Hepatocyte (in vitro differentiated cells): ENCODE measurements around the gene RTN4R. TPM values are rescaled to one million over a fixed set of nuclear protein-coding genes. Genes with fewer than 3 reads are reported as not detected.
A peak's percentile ranks its signal among the peaks of the same experiment; 100 is the strongest.

Experiments used
- DNase-seq: peaks from one replicate; pipeline ENCODE4 v3.0.0-alpha.2; 2016; ENCODE audit warnings: low spot score
- H2AFZ ChIP-seq: fragments of 200-600 bp; sonication (generic); 2 replicates; pipeline ENCODE4 v1.6.0; 2016; ENCODE audit warnings: antibody characterized with exemption, mild to moderate bottlenecking
- H3K27ac ChIP-seq: fragments of 200-600 bp; sonication (generic); 2 replicates; pipeline ENCODE4 v1.5.1; 2016; ENCODE audit warnings: mild to moderate bottlenecking
- H3K27me3 ChIP-seq: fragments of 200-600 bp; sonication (generic); 2 replicates; pipeline ENCODE4 v1.6.1; 2016
- H3K36me3 ChIP-seq: fragments of 200-600 bp; sonication (generic); replicated peaks from 2 replicates; pipeline ENCODE4 v1.5.1; 2016; ENCODE audit warnings: low read depth; ENCODE audit not compliant: insufficient read depth
- H3K4me1 ChIP-seq: fragments of 200-600 bp; sonication (generic); 2 replicates; pipeline ENCODE4 v1.5.1; 2016; ENCODE audit warnings: mild to moderate bottlenecking, moderate library complexity; ENCODE audit not compliant: insufficient read depth
- H3K4me2 ChIP-seq: fragments of 200-600 bp; sonication (generic); 2 replicates; pipeline ENCODE4 v1.6.0; 2016
- H3K4me3 ChIP-seq: fragments of 200-600 bp; sonication (generic); 2 replicates; pipeline ENCODE4 v1.5.1; 2016; ENCODE audit warnings: mild to moderate bottlenecking
- H3K79me2 ChIP-seq: fragments of 200-600 bp; sonication (generic); 2 replicates; pipeline ENCODE4 v1.6.0; 2017; ENCODE audit warnings: mild to moderate bottlenecking
- H3K9me2 ChIP-seq: fragments of 200-600 bp; sonication (generic); replicated peaks from 2 replicates; pipeline ENCODE4 v1.6.0; 2017; ENCODE audit warnings: mild to moderate bottlenecking; ENCODE audit not compliant: insufficient read depth
- H3K9me3 ChIP-seq: fragments of 200-600 bp; sonication (generic); 2 replicates; pipeline ENCODE4 v1.5.1; 2016; ENCODE audit warnings: low read depth, mild to moderate bottlenecking
- H4K20me1 ChIP-seq: fragments of 200-600 bp; sonication (generic); 2 replicates; pipeline ENCODE4 v1.6.0; 2016; ENCODE audit warnings: mild to moderate bottlenecking; ENCODE audit not compliant: insufficient read depth, poor library complexity, severe bottlenecking
- CTCF ChIP-seq: fragments of 200-600 bp; sonication (generic); IDR thresholded peaks from 2 replicates; pipeline ENCODE4 v1.5.1; 2016; ENCODE audit warnings: antibody characterized with exemption, mild to moderate bottlenecking; ENCODE audit not compliant: poor library complexity
- EZH2 ChIP-seq: fragments of 200-600 bp; sonication (generic); IDR thresholded peaks from 2 replicates; pipeline ENCODE4 v1.6.1; 2016; ENCODE audit warnings: antibody characterized with exemption, mild to moderate bottlenecking, borderline replicate concordance
- EZH2phosphoT487 ChIP-seq: fragments of 200-600 bp; sonication (generic); IDR thresholded peaks from one replicate; pipeline ENCODE4 v1.6.1; 2018; ENCODE audit warnings: antibody characterized with exemption, mild to moderate bottlenecking, low read depth, moderate library complexity; ENCODE audit not compliant: unreplicated experiment, severe bottlenecking
- WGBS: methylation state at CpG from one replicate; pipeline ENCODE4 v1.1.6; 2016; ENCODE audit warnings: low lambda C conversion rate; ENCODE audit errors: missing lambda C conversion rate; 5-methylcytosine and 5-hydroxymethylcytosine counted together
- polyA plus RNA-seq: library from polyadenylated mRNA; unstranded; fragments of >200 nt; fragmentation: Nextera tagmentation; extraction: Ambion mirVana; gene quantifications from 2 replicates; pipeline ENCODE4 v1.2.1, GENCODE V29; 2016
- total RNA-seq: library from RNA; depleted of rRNA; stranded (reverse); fragments of >200 nt; gene quantifications from 2 replicates; pipeline ENCODE4 v1.2.3, GENCODE V29; 2014

Gene RTN4R
- total and polyA plus RNA-seq, 2 experiments from 2014 or later: 7.9 to 16.9 TPM

GRCh38 chr22:20245577-20246367 is 22.3 kb downstream of the RTN4R start:
- no peaks in the 10 kb centered on the region for H3K27me3 ChIP-seq
- H3K4me1 ChIP-seq: peaks cover 22% of the 10 kb centered on the region
- H3K4me3 ChIP-seq: no peak overlapping the region
- no peaks in the 10 kb centered on the region for H3K9me3 ChIP-seq
- DNase-seq: no peak
- no peak overlapping the region for H3K27ac ChIP-seq
- no peaks in the 10 kb centered on the region for H4K20me1 ChIP-seq
- no peak for TF ChIP-seq CTCF
- TF ChIP-seq EZH2: no peak
- TF ChIP-seq EZH2phosphoT487: no peak
- no peaks in the 10 kb centered on the region for H3K9me2 ChIP-seq
- no peak overlapping the region for H3K4me2 ChIP-seq
- H2AFZ ChIP-seq: no peak overlapping the region
- H3K36me3 ChIP-seq: no peaks in the 10 kb centered on the region
- H3K79me2 ChIP-seq: no peaks in the 10 kb centered on the region
- 84% methylated on average over 13 of the region's 14 CpGs for WGBS

- Histone ChIP-seq H3K27ac (peak overlapping the region; percentile 27), H3K4me3 (no peak overlapping the region)
- WGBS: 64% methylated on average over 20 of the region's 24 CpGs
Measured at GRCh38 chr22:20244691-20245576, 23.2 kb downstream of the RTN4R start.

GRCh38 chr22:20244250-20244648 is 23.9 kb downstream of the RTN4R start:
- H2AFZ ChIP-seq: no peak overlapping the region
- H3K27ac ChIP-seq: no peak overlapping the region
- H3K9me3 ChIP-seq: no peaks in the 10 kb centered on the region
- H3K27me3 ChIP-seq: no peaks in the 10 kb centered on the region
- no peaks in the 10 kb centered on the region for H4K20me1 ChIP-seq
- no peak for DNase-seq
- TF ChIP-seq EZH2: no peak
- no peak for TF ChIP-seq CTCF
- TF ChIP-seq EZH2phosphoT487: no peak
- no peak overlapping the region for H3K4me2 ChIP-seq
- H3K9me2 ChIP-seq: no peaks in the 10 kb centered on the region
- peaks cover 24% of the 10 kb centered on the region for H3K4me1 ChIP-seq
- H3K4me3 ChIP-seq: no peak overlapping the region
- no peaks in the 10 kb centered on the region for H3K79me2 ChIP-seq
- H3K36me3 ChIP-seq: no peaks in the 10 kb centered on the region
- 81% methylated on average over 4 of the region's 10 CpGs for WGBS

More at GRCh38 chr22:20244691-20245576, 23.2 kb downstream of the RTN4R start:
- Histone ChIP-seq H3K9me3 (no peaks in the 10 kb centered on the region), H3K27me3 (no peaks in the 10 kb centered on the region), H3K36me3 (no peaks in the 10 kb centered on the region), H4K20me1 (no peaks in the 10 kb centered on the region), H3K79me2 (no peaks in the 10 kb centered on the region), H2AFZ (no peak overlapping the region), H3K9me2 (no peaks in the 10 kb centered on the region), H3K4me1 (peaks cover 22% of the 10 kb centered on the region), H3K4me2 (no peak overlapping the region)
- no peak for DNase-seq
- no peak for TF ChIP-seq EZH2
- TF ChIP-seq EZH2phosphoT487: no peak
- TF ChIP-seq CTCF: no peak
